Ammon's horn (tissue), 1 donor: Measurements from ENCODE around the gene PLEKHM3.

Experiments used
- DNase-seq: peaks from one replicate; pipeline ENCODE4 v3.0.0-alpha.2; 2016; ENCODE audit warnings: low spot score

PLEKHM3 gene

GRCh38 chr2:207792244-207792785 is 233.0 kb downstream of the PLEKHM3 start:
- DNase-seq, result no peak

DNA sequence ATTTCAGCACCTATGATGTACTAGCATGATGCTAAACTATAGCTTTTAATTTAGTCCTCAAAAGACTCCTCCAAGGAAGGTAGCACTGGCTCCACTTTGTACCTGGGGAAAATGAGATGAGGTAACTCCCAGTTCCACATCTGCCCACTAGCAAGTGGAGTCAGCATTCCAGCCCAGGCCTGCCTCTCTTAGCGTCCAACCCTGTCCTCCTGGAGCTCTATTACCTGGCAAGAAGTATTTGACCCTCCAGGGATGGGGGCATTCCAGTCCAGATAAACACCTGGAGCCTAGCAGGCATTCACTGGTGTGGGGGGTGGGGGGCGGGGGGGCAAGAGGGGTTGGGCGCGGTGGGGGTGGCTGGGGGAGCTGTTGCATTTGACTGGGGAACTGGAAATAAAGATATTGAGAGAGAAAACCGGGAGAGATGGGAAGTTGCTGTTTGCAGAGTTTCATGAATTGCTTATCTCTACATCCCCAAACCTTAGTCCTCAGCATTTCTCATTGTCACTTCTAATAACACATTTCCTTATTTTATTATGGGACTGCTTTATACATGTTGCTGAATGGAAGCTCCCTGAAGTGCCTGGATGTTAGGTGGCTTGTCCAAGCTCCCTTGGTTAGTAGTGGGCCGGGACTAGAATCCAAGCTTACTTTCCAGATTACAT is 233.6 kb downstream of the PLEKHM3 start:
- DNase-seq, result no peak

- DNase-seq, result no peak
These were observed 234.4 kb downstream of the PLEKHM3 start for GRCh38 chr2:207790898-207791297.

GRCh38 chr2:207787800-207788199 is 237.5 kb downstream of the PLEKHM3 start:
- DNase-seq, result no peak

DNA sequence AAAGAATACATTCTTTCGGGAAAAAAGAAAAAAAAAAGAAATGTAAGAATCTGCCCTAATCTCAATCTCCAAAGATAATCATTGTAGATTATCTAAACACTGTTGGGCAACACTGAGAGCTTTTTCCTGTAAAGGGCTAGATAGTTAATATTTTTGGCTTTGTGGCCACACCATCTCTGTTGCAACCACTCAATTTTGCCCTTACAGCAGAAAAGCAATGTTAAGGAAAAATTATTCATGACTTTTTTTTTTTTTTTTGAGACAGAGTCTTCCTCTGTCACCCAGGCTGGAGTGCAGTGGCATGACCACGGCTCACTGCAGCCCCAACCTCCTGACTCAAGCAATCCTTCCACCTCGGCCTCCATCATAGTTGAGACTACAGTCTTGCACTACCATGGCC is 238.3 kb downstream of the PLEKHM3 start:
- no peak for DNase-seq

- no peak for DNase-seq
These were observed 240.4 kb downstream of the PLEKHM3 start for GRCh38 chr2:207784898-207785297.

- no peak for DNase-seq
These were observed 241.8 kb downstream of the PLEKHM3 start for GRCh38 chr2:207783514-207783913.

DNA sequence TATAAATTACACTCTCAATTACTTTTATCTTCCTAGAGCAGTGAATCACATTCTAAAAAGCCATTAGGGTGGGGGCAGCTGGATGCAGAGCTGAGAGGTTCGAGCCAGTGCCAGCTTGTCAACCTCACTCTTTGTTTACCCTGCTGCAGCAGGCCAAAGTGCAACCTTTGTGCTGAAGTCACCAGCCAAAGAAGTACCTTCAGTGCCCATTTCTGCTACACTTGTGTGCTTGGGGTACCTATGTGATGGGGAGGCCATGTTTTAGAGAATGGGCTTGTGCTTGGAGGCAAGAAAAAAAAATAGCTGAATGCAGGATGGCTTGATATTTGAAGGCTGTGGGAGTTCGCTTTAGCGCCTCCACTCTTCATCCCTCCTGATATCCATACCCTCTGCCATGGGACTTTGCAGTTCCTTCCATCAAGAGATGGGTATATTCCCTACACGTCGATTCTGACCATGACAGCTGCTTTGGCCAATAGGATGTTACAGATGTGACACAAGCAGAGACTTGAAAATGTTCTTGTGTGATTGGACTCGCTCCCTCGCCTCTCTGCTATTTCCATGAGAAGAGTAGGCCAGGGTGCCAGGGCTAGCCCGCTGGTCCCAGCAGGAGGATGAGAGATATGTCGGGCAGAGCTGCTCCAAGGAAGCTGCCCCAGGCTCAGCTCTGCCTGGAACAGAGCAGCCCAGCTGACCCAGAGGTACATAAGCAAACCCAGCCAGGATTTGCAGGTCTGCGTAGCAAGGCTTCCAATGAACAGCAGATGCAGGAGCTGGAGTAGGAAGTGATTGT is 242.9 kb downstream of the PLEKHM3 start:
- DNase-seq, result no peak

- DNase-seq, result no peak
These were observed 245.8 kb downstream of the PLEKHM3 start for GRCh38 chr2:207779523-207779922.

- no peak for DNase-seq
These were observed 246.9 kb downstream of the PLEKHM3 start for GRCh38 chr2:207778298-207778882.

GRCh38 chr2:207777124-207777523 is 248.2 kb downstream of the PLEKHM3 start:
- DNase-seq, result no peak

GRCh38 chr2:207775473-207775872 is 249.9 kb downstream of the PLEKHM3 start:
- DNase-seq, result no peak

- DNase-seq, result no peak
These were observed 252.5 kb downstream of the PLEKHM3 start for GRCh38 chr2:207772844-207773205.

DNA sequence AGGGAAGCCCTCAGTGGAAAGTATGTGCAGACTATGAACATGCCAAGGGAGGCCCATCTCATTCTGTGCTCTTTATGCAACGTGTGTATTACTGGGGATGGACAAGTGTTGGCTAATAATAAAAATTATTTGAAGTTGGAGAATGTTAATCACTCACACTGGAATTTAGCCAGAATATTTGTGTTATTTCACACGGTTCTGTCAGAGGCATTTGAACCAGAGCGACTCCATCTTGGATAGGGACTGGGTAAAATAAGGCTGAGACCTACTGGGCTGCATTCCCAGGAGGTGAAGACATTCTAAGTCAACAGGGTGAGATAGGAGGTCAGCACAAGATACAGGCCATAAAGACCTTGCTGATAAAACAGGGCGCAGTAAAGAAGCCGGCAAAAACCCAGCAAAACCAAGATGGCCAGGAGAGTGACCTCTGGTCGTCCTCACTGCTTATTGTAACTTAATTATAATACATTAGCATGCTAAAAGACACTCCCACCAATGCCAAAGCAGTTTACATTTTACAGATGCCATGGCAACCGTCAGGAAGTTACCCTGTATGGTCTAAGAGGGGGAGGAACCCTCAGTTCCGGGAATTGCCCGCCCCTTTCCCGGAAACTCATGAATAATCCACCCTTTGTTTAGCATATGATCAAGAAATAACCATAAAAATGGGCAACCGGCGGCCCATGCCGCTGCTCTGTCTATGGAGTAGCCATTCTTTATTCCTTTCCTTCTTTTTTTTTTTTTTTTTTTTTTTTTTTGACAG is 253.1 kb downstream of the PLEKHM3 start:
- DNase-seq, result no peak

- no peak for DNase-seq
These were observed 253.9 kb downstream of the PLEKHM3 start for GRCh38 chr2:207771421-207771820.
